ENCODE results near the gene DNASE1L1.

DNASE1L1 gene

DNA sequence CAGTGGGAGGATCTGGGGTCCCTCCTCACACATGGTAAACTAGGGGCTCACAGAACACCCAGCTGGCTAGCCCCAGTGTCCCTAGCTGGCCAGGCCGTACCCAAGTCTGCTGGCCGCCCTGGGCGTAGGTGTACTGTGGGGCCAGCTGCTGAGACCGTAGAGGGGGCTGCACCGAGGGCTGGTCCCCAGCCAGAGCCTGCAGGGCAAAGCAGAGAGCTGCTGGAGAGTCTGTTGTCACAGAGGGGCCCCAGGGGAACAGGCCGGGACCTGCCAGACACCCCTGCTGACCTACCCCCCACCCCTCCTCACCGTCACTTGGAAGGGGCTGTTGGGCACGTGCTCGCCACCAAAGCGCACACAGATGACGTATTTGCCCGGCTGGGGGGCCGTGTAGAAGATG is 54.5 kb downstream of the DNASE1L1 start:
- FAIRE-seq (no peak), DNase-seq (ENCODE audit: insufficient read length, low spot score) (no peak)

DNA sequence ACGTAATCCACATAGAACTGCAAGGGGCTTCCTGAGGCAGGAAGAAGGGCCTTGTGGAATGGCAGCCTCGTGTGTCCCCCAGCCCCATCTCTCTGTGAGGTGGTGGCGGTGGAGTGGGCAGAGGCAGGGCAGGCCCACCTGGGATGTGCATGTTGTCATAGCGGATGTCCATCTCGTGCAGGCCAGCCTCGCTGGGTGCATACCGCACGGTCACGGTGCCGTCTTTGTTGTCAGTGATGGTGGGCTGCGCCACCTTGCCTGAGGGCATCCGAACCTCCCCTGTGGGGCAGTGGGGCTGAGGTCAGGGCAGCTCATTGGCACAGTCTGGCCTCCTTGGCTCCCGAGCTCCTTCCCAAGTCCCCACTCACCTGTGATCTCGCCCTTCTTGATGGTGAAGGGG is 55.0 kb downstream of the DNASE1L1 start:
- no peak for DNase-seq (ENCODE audit: insufficient read length, low spot score)
- FAIRE-seq = no peak

DNA sequence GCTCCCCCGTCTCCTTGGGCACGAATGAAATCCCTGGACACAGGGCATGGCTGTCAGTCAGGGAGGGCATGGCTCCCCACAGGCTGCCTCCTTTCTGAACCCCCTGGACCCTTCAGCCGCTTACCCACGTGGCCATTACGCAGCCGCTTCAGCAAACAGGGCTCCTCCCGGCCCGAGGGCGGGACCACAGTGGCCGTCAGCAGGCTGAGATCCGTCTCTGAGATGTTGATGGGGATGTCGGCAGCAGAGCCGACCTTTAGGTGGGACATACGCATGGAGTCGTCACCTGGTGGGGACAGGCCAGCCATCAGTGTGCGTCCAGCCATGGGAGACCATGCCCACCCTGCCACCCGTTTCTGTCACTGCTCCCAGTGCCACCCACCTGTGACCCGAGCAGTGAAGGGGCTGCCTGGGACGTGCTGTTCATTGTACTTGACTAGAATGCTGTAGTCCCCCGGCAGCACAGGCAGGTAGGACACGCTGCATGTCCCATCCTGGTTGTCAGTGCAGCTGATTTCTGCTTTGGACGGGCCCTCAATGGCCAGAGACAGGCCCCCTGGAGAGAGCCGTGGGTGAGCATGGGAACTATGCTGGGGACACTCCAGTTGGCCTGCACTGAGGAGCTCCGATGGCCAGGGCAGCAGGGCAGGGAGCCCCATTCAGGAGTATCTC is 55.7 kb downstream of the DNASE1L1 start:
- DNase-seq (ENCODE audit: insufficient read length, low spot score) = no peak
- FAIRE-seq = no peak

DNA sequence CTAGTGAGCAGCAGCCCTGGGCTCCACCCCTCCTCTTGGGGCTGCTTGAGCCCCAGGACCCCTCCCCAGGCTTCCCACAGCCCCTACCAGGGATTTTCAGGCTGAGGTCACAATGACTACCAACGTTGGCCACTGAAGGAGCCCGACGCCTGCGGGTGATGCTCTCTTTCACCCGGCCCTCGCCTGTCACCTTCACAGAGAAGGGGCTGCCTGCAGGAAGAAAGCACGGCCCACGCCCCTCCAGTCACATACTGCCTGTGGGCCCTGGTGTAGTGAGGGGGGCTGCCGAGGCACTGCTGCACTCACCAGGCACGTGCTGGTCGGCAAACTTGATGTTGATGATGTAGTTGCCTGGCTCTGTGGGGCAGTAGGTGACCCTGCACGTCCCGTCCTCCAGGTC is 56.6 kb downstream of the DNASE1L1 start:
- DNase-seq (ENCODE audit: insufficient read length, low spot score) (no peak), FAIRE-seq (no peak)

- DNase-seq (ENCODE audit: insufficient read length, low spot score) = no peak
- no peak for FAIRE-seq
Measured at GRCh38 chrX:154352012-154352401, 57.0 kb downstream of the DNASE1L1 start.

Data from HTR-8/SVneo (cell line).